Mesendoderm (in vitro differentiated cells): Measurements from ENCODE around the gene FAM9C.
"Not testable (repeated sequence)": the region's sequence is repeated elsewhere in the genome, so short reads cannot be mapped to it uniquely, and the experiment has no call there.

Source experiments
- DNase-seq: peaks from one replicate; pipeline ENCODE4 v3.0.0; 2013
- H2AK5ac ChIP-seq: 2 replicates; pipeline ENCODE4 v1.6.1; 2013; ENCODE audit warnings: low read length, inconsistent platforms
- H2BK120ac ChIP-seq: 2 replicates; pipeline ENCODE4 v1.6.1; 2013; ENCODE audit warnings: low read depth, mild to moderate bottlenecking, low read length, moderate library complexity, mixed read lengths
- H2BK15ac ChIP-seq: replicated peaks from 2 replicates; pipeline ENCODE4 v1.6.1; 2013; ENCODE audit warnings: low read depth, mild to moderate bottlenecking, moderate library complexity
- H2BK5ac ChIP-seq: 2 replicates; pipeline ENCODE4 v1.6.1; 2013; ENCODE audit warnings: low read length, inconsistent platforms
- H3K18ac ChIP-seq: 2 replicates; pipeline ENCODE4 v1.6.1; 2013; ENCODE audit warnings: mild to moderate bottlenecking, low read length, mixed read lengths
- H3K23ac ChIP-seq: one replicate; pipeline ENCODE4 v1.6.1; 2013; ENCODE audit warnings: low read length
- H3K27ac ChIP-seq: 2 replicates; pipeline ENCODE4 v1.5.1; 2013; ENCODE audit warnings: low read depth, mild to moderate bottlenecking, inconsistent platforms, low read length, moderate library complexity
- H3K27me3 ChIP-seq: 2 replicates; pipeline ENCODE4 v1.6.1; 2013; ENCODE audit warnings: low read length, control low read depth, mild to moderate bottlenecking, inconsistent platforms; ENCODE audit not compliant: insufficient read depth, poor library complexity
- H3K36me3 ChIP-seq: 2 replicates; pipeline ENCODE4 v1.6.1; 2013; ENCODE audit warnings: low read length, inconsistent platforms; ENCODE audit not compliant: control insufficient read depth, insufficient read depth
- H3K4ac ChIP-seq: one replicate; pipeline ENCODE4 v1.6.1; 2013; ENCODE audit warnings: low read depth, mild to moderate bottlenecking, low read length, moderate library complexity
- H3K4me1 ChIP-seq: 2 replicates; pipeline ENCODE4 v1.6.1; 2013; ENCODE audit warnings: low read depth, low read length, inconsistent platforms; ENCODE audit not compliant: control insufficient read depth
- H3K4me2 ChIP-seq: 2 replicates; pipeline ENCODE4 v1.6.1; 2013; ENCODE audit warnings: low read length
- H3K4me3 ChIP-seq: 2 replicates; pipeline ENCODE4 v1.5.1; 2013; ENCODE audit warnings: mild to moderate bottlenecking, low read length
- H3K56ac ChIP-seq: one replicate; pipeline ENCODE4 v1.6.1; 2013; ENCODE audit warnings: low read length
- H3K79me1 ChIP-seq: 2 replicates; pipeline ENCODE4 v1.6.1; 2013; ENCODE audit warnings: low read length, inconsistent platforms
- H3K79me2 ChIP-seq: 2 replicates; pipeline ENCODE4 v1.6.1; 2013; ENCODE audit warnings: mild to moderate bottlenecking, low read length; ENCODE audit not compliant: control insufficient read depth, insufficient read depth
- H3K9ac ChIP-seq: 2 replicates; pipeline ENCODE4 v1.6.1; 2013; ENCODE audit warnings: low read length, inconsistent platforms
- H4K5ac ChIP-seq: one replicate; pipeline ENCODE4 v1.6.1; 2013; ENCODE audit warnings: low read length
- H4K8ac ChIP-seq: one replicate; pipeline ENCODE4 v1.6.1; 2013; ENCODE audit warnings: low read depth, mild to moderate bottlenecking, control low read depth, low read length, moderate library complexity
- WGBS: extraction: QIAGEN DNeasy Blood & Tissue Kit; methylation state at CpG from one replicate; pipeline ENCODE4 v1.1.7; 2013; ENCODE audit warnings: low lambda C conversion rate, missing lambda C conversion rate; ENCODE audit not compliant: insufficient coverage; ENCODE audit errors: extremely low coverage; 5-methylcytosine and 5-hydroxymethylcytosine counted together

Gene FAM9C

DNA sequence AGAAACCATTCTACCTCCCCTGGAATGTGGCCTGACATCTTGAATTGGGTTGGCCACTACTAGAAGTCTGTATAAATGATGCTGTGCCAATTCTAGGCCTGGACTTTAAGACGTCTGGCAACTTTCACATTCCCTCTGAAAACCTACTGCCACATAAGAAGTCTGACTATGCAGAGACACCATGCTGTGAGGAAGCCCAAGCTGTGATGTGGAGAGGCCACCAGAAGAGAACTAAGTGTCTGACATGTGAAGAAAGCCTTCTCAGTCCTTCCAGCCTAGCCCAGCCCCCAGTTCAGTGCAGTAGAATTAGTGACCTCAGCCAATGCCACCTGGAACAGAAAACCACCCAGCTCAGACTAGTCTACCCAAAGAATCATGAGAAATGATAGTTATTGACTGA, 24.2 kb upstream of the FAM9C start:
- no peak overlapping the region for H2BK15ac ChIP-seq
- no peak overlapping the region for H3K4me2 ChIP-seq
- no peaks in the 10 kb centered on the region for H3K36me3 ChIP-seq
- no peak overlapping the region for H4K8ac ChIP-seq
- H3K4me3 ChIP-seq, result no peak overlapping the region
- H3K18ac ChIP-seq, result no peak overlapping the region
- H3K56ac ChIP-seq, result no peak overlapping the region
- no peaks in the 10 kb centered on the region for H3K4me1 ChIP-seq
- H2AK5ac ChIP-seq, result no peak overlapping the region
- no peak overlapping the region for H2BK120ac ChIP-seq
- H3K9ac ChIP-seq, result no peak overlapping the region
- WGBS, result no CpG with 5 or more reads among the region's 1 CpG
- no peak overlapping the region for H3K27ac ChIP-seq
- no peak for DNase-seq
- no peaks in the 10 kb centered on the region for H3K79me1 ChIP-seq
- no peak overlapping the region for H3K23ac ChIP-seq
- H3K4ac ChIP-seq, result no peak overlapping the region
- H4K5ac ChIP-seq, result no peak overlapping the region
- no peaks in the 10 kb centered on the region for H3K79me2 ChIP-seq
- no peaks in the 10 kb centered on the region for H3K27me3 ChIP-seq
- H2BK5ac ChIP-seq, result no peak overlapping the region

GRCh38 chrX:13067773-13068172, 23.4 kb upstream of the FAM9C start:
- WGBS, result no CpG with 5 or more reads among the region's 1 CpG
- no peak overlapping the region for H4K5ac ChIP-seq
- no peak overlapping the region for H3K4me2 ChIP-seq
- no peaks in the 10 kb centered on the region for H3K36me3 ChIP-seq
- H3K27me3 ChIP-seq, result no peaks in the 10 kb centered on the region
- no peak overlapping the region for H2BK15ac ChIP-seq
- no peak overlapping the region for H3K18ac ChIP-seq
- H3K79me2 ChIP-seq, result no peaks in the 10 kb centered on the region
- H2BK5ac ChIP-seq, result no peak overlapping the region
- no peaks in the 10 kb centered on the region for H3K79me1 ChIP-seq
- H3K4me1 ChIP-seq, result no peaks in the 10 kb centered on the region
- H4K8ac ChIP-seq, result no peak overlapping the region
- H2BK120ac ChIP-seq, result no peak overlapping the region
- DNase-seq, result no peak
- no peak overlapping the region for H3K27ac ChIP-seq
- H2AK5ac ChIP-seq, result no peak overlapping the region
- H3K4me3 ChIP-seq, result no peak overlapping the region
- H3K56ac ChIP-seq, result no peak overlapping the region
- no peak overlapping the region for H3K4ac ChIP-seq
- no peak overlapping the region for H3K23ac ChIP-seq
- no peak overlapping the region for H3K9ac ChIP-seq

DNA sequence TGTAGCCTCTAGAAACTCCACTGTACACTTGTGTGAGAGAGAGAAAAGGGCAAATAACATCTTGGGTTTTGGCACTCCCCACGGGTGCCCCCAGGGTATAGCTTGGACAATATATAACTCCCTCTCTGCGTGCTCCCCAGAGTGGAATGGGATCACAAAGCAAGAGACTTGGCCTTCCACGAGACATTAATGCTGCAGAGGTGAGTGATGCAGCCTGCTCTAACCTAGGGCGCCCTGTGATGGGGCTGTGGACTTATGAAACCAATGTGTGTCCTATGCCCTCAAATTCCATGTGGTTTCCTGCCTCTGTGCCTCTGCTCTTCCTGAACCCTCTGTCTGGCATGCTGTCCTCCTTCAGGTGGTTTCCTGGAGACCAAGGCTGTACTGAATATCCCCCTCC, 22.0 kb upstream of the FAM9C start:
- no peak overlapping the region for H3K4me2 ChIP-seq
- no peaks in the 10 kb centered on the region for H3K36me3 ChIP-seq
- no peak overlapping the region for H2AK5ac ChIP-seq
- H4K5ac ChIP-seq, result no peak overlapping the region
- H2BK5ac ChIP-seq, result no peak overlapping the region
- H3K18ac ChIP-seq, result no peak overlapping the region
- no peak overlapping the region for H3K4ac ChIP-seq
- H3K4me1 ChIP-seq, result no peaks in the 10 kb centered on the region
- no CpG with 5 or more reads among the region's 4 CpGs for WGBS
- no peak overlapping the region for H3K27ac ChIP-seq
- H3K79me1 ChIP-seq, result no peaks in the 10 kb centered on the region
- H3K4me3 ChIP-seq, result no peak overlapping the region
- no peaks in the 10 kb centered on the region for H3K27me3 ChIP-seq
- no peak overlapping the region for H4K8ac ChIP-seq
- no peak for DNase-seq
- no peak overlapping the region for H3K9ac ChIP-seq
- no peak overlapping the region for H3K56ac ChIP-seq
- no peaks in the 10 kb centered on the region for H3K79me2 ChIP-seq
- H2BK15ac ChIP-seq, result no peak overlapping the region
- H2BK120ac ChIP-seq, result no peak overlapping the region
- H3K23ac ChIP-seq, result no peak overlapping the region

DNA sequence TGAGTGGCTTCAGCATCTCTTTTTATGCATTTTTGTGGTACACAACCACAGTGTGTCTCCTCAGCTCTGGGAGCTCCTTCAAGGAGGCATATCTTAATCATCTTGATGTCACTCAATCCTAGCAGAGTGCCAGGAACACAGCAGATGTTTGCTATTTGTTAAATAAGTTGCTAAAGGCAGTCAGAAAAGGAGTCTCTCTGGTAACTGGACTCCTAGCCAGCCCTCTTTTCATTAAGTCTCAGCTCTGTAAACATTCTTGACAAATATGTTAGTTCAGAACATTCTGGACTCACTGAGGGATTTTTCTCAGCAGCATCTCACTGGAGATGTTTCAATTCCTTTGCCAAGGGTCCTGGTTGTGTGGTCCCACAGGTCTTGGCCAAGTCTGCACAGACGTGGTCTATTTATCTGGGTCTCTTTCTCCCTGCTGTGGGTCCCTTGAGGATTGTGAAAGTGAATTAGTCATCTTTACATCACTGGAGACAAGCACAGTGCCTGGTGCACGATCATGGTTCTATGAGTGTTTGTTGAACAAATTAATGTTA, 20.3 kb upstream of the FAM9C start:
- Histone ChIP-seq H3K27me3 (no peaks in the 10 kb centered on the region), H3K79me2 (no peaks in the 10 kb centered on the region), H3K4ac (no peak overlapping the region), H3K79me1 (no peaks in the 10 kb centered on the region), H3K18ac (no peak overlapping the region), H2BK15ac (no peak overlapping the region), H2BK120ac (no peak overlapping the region), H2AK5ac (no peak overlapping the region), H2BK5ac (no peak overlapping the region), H3K56ac (no peak overlapping the region), H3K27ac (no peak overlapping the region), H3K36me3 (no peaks in the 10 kb centered on the region), H4K5ac (no peak overlapping the region), H3K23ac (no peak overlapping the region), H4K8ac (no peak overlapping the region), H3K4me3 (no peak overlapping the region), H3K4me2 (no peak overlapping the region), H3K4me1 (no peaks in the 10 kb centered on the region), H3K9ac (no peak overlapping the region)
- WGBS, result no CpG with 5 or more reads among the region's 2 CpGs
- DNase-seq, result no peak

GRCh38 chrX:13063124-13063523, 18.7 kb upstream of the FAM9C start:
- H4K8ac ChIP-seq, H4K5ac ChIP-seq, H2BK120ac ChIP-seq, H2BK15ac ChIP-seq, H3K4me2 ChIP-seq, DNase-seq, H3K27me3 ChIP-seq, H3K36me3 ChIP-seq, H3K4ac ChIP-seq, H2AK5ac ChIP-seq, H3K79me1 ChIP-seq, H2BK5ac ChIP-seq, H3K23ac ChIP-seq, H3K27ac ChIP-seq, H3K56ac ChIP-seq, H3K9ac ChIP-seq, H3K4me3 ChIP-seq, H3K18ac ChIP-seq, H3K4me1 ChIP-seq, H3K79me2 ChIP-seq: not testable (repeated sequence)
- WGBS, result no CpG with 5 or more reads among the region's 2 CpGs

- H3K56ac ChIP-seq, H2BK15ac ChIP-seq, H3K4ac ChIP-seq, H4K8ac ChIP-seq, H3K36me3 ChIP-seq, H2BK5ac ChIP-seq, H2BK120ac ChIP-seq, H2AK5ac ChIP-seq, H4K5ac ChIP-seq, H3K9ac ChIP-seq, H3K23ac ChIP-seq, H3K18ac ChIP-seq, H3K4me3 ChIP-seq, H3K4me1 ChIP-seq, H3K79me2 ChIP-seq, DNase-seq, H3K79me1 ChIP-seq, H3K27ac ChIP-seq, H3K27me3 ChIP-seq, H3K4me2 ChIP-seq: not testable (repeated sequence)
These were observed 17.9 kb upstream of the FAM9C start for GRCh38 chrX:13062331-13062730.
